HG02943 (cell line): Measurements from ENCODE around the gene PTGFR.

ENCODE experiments used
- ATAC-seq: cut with Tn5 transposase; IDR thresholded peaks from one replicate; pipeline ENCODE4 v1.9.1; 2021; ENCODE audit warnings: mild to moderate bottlenecking, low read depth, moderate library complexity; ENCODE audit not compliant: unreplicated experiment

PTGFR gene

GRCh38 chr1:78519446-78519845 lies 28.7 kb downstream of the PTGFR start:
- no peak for ATAC-seq

GRCh38 chr1:78520216-78520615 lies 29.4 kb downstream of the PTGFR start:
- no peak for ATAC-seq

GRCh38 chr1:78520843-78521242 lies 30.1 kb downstream of the PTGFR start:
- ATAC-seq, result no peak

GRCh38 chr1:78522136-78522535 lies 31.4 kb downstream of the PTGFR start:
- no peak for ATAC-seq

GRCh38 chr1:78526496-78526895 lies 35.7 kb downstream of the PTGFR start:
- ATAC-seq, result no peak

GRCh38 chr1:78527706-78528105 lies 36.9 kb downstream of the PTGFR start:
- no peak for ATAC-seq

GRCh38 chr1:78533527-78533926 lies 42.8 kb downstream of the PTGFR start:
- no peak for ATAC-seq

- no peak for ATAC-seq
Observed at GRCh38 chr1:78535286-78535685, 44.5 kb downstream of the PTGFR start.

- no peak for ATAC-seq
Observed at GRCh38 chr1:78536427-78536826, 45.7 kb downstream of the PTGFR start.

- no peak for ATAC-seq
Observed at GRCh38 chr1:78540048-78540447, 49.3 kb downstream of the PTGFR start.

- ATAC-seq, result no peak
Observed at GRCh38 chr1:78541479-78541878, 50.7 kb downstream of the PTGFR start.

GRCh38 chr1:78543941-78544643 lies 53.3 kb downstream of the PTGFR start:
- ATAC-seq, result no peak

GRCh38 chr1:78547081-78547480 lies 56.3 kb downstream of the PTGFR start:
- ATAC-seq, result no peak

GRCh38 chr1:78549331-78549730 lies 58.6 kb downstream of the PTGFR start:
- ATAC-seq, result no peak

GRCh38 chr1:78549891-78550290 lies 59.1 kb downstream of the PTGFR start:
- no peak for ATAC-seq

GRCh38 chr1:78553859-78554258 lies 63.1 kb downstream of the PTGFR start:
- ATAC-seq, result no peak

GRCh38 chr1:78554840-78555239 lies 64.1 kb downstream of the PTGFR start:
- no peak for ATAC-seq

GRCh38 chr1:78559680-78560079 lies 68.9 kb downstream of the PTGFR start:
- ATAC-seq, result no peak

- no peak for ATAC-seq
Observed at GRCh38 chr1:78560811-78561210, 70.0 kb downstream of the PTGFR start.

- no peak for ATAC-seq
Observed at GRCh38 chr1:78561856-78562255, 71.1 kb downstream of the PTGFR start.

GRCh38 chr1:78565393-78565792 lies 74.6 kb downstream of the PTGFR start:
- ATAC-seq, result no peak

GRCh38 chr1:78570539-78570938 lies 79.8 kb downstream of the PTGFR start:
- ATAC-seq, result no peak
